SU-DHL-6 (cell line): ENCODE data around the gene NID2.

Experiments
- H2AFZ ChIP-seq: fragments of 200-600 bp; sonication (generic); 2 replicates; pipeline ENCODE4 v1.6.1; 2014; ENCODE audit warnings: low read depth, mild to moderate bottlenecking, moderate library complexity, mixed read lengths, antibody characterized with exemption, low read length; ENCODE audit not compliant: severe bottlenecking
- H3F3A ChIP-seq: fragments of 200-600 bp; shearing (Covaris generic); 2 replicates; pipeline ENCODE4 v1.6.0; 2016; ENCODE audit warnings: antibody characterized with exemption, mild to moderate bottlenecking; ENCODE audit not compliant: insufficient read depth
- H3K27ac ChIP-seq: fragments of 200-600 bp; sonication (generic); 2 replicates; pipeline ENCODE4 v1.5.1; 2016; ENCODE audit warnings: low read depth, mild to moderate bottlenecking, low read length, moderate library complexity, mixed read lengths
- H3K27me3 ChIP-seq: fragments of 200-600 bp; sonication (generic), shearing (Covaris generic); 2 replicates; pipeline ENCODE4 v1.6.0; 2014; ENCODE audit warnings: mild to moderate bottlenecking, low read length
- H3K36me3 ChIP-seq: fragments of 200-600 bp; sonication (generic); 2 replicates; pipeline ENCODE4 v1.6.1; 2014; ENCODE audit warnings: mild to moderate bottlenecking, low read length, mixed read lengths
- H3K4me2 ChIP-seq: fragments of 300-600, 200-600 bp; shearing (Covaris generic), sonication (generic); 2 replicates; pipeline ENCODE4 v1.6.0; 2014; ENCODE audit warnings: low read length, low read depth, mild to moderate bottlenecking; ENCODE audit not compliant: poor library complexity, severe bottlenecking
- H3K4me3 ChIP-seq: fragments of 200-600 bp; sonication (generic); 2 replicates; pipeline ENCODE4 v1.5.1; 2014; ENCODE audit warnings: antibody characterized with exemption, low read length, mild to moderate bottlenecking, mixed read lengths; ENCODE audit not compliant: insufficient read depth, poor library complexity, severe bottlenecking
- H3K79me2 ChIP-seq: fragments of 200-600 bp; sonication (generic); 2 replicates; pipeline ENCODE4 v1.6.1; 2014; ENCODE audit warnings: mild to moderate bottlenecking, low read length, moderate library complexity; ENCODE audit not compliant: insufficient read depth
- H3K9ac ChIP-seq: fragments of 200-600 bp; sonication (generic); 2 replicates; pipeline ENCODE4 v1.7.0; 2014; ENCODE audit warnings: mild to moderate bottlenecking, low read length
- H3K9me2 ChIP-seq: fragments of 200-600 bp; sonication (generic); replicated peaks from 2 replicates; pipeline ENCODE4 v1.6.1; 2014; ENCODE audit warnings: low read length; ENCODE audit not compliant: insufficient read depth
- H3K9me3 ChIP-seq: fragments of 200-600 bp; sonication (generic); 2 replicates; pipeline ENCODE4 v1.6.1; 2014; ENCODE audit warnings: low read length, mixed read lengths; ENCODE audit not compliant: insufficient read depth
- H4K20me1 ChIP-seq: fragments of 200-600 bp; sonication (generic); 2 replicates; pipeline ENCODE4 v1.6.1; 2014; ENCODE audit warnings: low read depth, mild to moderate bottlenecking, antibody characterized with exemption, low read length, moderate library complexity, mixed read lengths
- EZH2phosphoT487 ChIP-seq: fragments of 200-600 bp; sonication (generic), shearing (Covaris generic); conservative IDR thresholded peaks from 2 replicates; pipeline ENCODE4 v1.6.1; 2018; ENCODE audit warnings: mild to moderate bottlenecking, antibody characterized with exemption, low read length, moderate library complexity, mixed read lengths
- TF ChIP-seq, protein P1 (sequence below): fragments of 200-600 bp; sonication (generic); IDR thresholded peaks from one replicate; pipeline ENCODE4 v1.5.1; 2017; ENCODE audit warnings: antibody characterized with exemption, mild to moderate bottlenecking, low read length, moderate library complexity; ENCODE audit not compliant: insufficient read depth, poor library complexity, severe bottlenecking

NID2 gene

GRCh38 chr14:52007637-52008036 is 61.2 kb downstream of the NID2 start:
- H3K4me2 ChIP-seq, result no peak overlapping the region
- peaks cover 47% of the 10 kb centered on the region for H3K36me3 ChIP-seq
- H3K27ac ChIP-seq, result no peak overlapping the region

DNA sequence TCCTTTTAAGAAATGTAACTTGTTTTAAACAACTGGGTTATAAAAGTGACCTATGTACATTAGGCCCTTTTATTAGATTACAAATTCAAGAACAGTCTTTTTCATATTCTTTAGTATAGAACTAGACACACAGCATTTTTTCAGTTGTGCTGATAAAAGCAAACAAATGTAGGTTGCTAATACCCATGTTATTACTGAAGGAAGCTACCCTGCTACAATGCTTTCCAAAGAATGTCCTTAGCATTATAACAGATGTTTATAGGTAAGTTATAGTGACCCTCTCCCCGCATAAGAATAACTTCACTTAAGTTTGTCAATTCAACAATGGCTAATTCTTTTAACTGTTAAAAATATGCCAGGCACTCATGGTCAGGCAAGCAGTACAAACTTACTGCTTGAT is 61.6 kb downstream of the NID2 start:
- H3F3A ChIP-seq, result no peaks in the 10 kb centered on the region
- no peak overlapping the region for H2AFZ ChIP-seq
- TF ChIP-seq, protein P1, sequence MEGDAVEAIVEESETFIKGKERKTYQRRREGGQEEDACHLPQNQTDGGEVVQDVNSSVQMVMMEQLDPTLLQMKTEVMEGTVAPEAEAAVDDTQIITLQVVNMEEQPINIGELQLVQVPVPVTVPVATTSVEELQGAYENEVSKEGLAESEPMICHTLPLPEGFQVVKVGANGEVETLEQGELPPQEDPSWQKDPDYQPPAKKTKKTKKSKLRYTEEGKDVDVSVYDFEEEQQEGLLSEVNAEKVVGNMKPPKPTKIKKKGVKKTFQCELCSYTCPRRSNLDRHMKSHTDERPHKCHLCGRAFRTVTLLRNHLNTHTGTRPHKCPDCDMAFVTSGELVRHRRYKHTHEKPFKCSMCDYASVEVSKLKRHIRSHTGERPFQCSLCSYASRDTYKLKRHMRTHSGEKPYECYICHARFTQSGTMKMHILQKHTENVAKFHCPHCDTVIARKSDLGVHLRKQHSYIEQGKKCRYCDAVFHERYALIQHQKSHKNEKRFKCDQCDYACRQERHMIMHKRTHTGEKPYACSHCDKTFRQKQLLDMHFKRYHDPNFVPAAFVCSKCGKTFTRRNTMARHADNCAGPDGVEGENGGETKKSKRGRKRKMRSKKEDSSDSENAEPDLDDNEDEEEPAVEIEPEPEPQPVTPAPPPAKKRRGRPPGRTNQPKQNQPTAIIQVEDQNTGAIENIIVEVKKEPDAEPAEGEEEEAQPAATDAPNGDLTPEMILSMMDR, result no peak
- no peak for TF ChIP-seq EZH2phosphoT487
- no peak overlapping the region for H3K9ac ChIP-seq
- peaks cover 48% of the 10 kb centered on the region for H3K36me3 ChIP-seq
- no peaks in the 10 kb centered on the region for H3K79me2 ChIP-seq
- H4K20me1 ChIP-seq, result no peaks in the 10 kb centered on the region
- no peaks in the 10 kb centered on the region for H3K27me3 ChIP-seq
- no peak overlapping the region for H3K4me3 ChIP-seq
- no peak overlapping the region for H3K27ac ChIP-seq
- no peaks in the 10 kb centered on the region for H3K9me3 ChIP-seq
- no peak overlapping the region for H3K4me2 ChIP-seq
- H3K9me2 ChIP-seq, result no peaks in the 10 kb centered on the region

More at GRCh38 chr14:52007637-52008036, 61.2 kb downstream of the NID2 start:
- H3K79me2 ChIP-seq, result no peaks in the 10 kb centered on the region
- H3F3A ChIP-seq, result 0 out of 2 replicates have a peak, but pooled peaks cover under 1% of the 10 kb centered on the region
- no peaks in the 10 kb centered on the region for H3K27me3 ChIP-seq
- TF ChIP-seq, protein P1, result no peak
- no peak for TF ChIP-seq EZH2phosphoT487
- no peak overlapping the region for H3K4me3 ChIP-seq
- no peaks in the 10 kb centered on the region for H3K9me3 ChIP-seq
- H3K9me2 ChIP-seq, result no peaks in the 10 kb centered on the region
- no peak overlapping the region for H3K9ac ChIP-seq
- H4K20me1 ChIP-seq, result no peaks in the 10 kb centered on the region
- H2AFZ ChIP-seq, result no peak overlapping the region

GRCh38 chr14:52006361-52006760 is 62.5 kb downstream of the NID2 start:
- H3K36me3 ChIP-seq, result peaks cover 56% of the 10 kb centered on the region
- H3K27ac ChIP-seq, result no peak overlapping the region
- H3K4me2 ChIP-seq, result no peak overlapping the region
- no peaks in the 10 kb centered on the region for H3K27me3 ChIP-seq
- H3K9ac ChIP-seq, result no peak overlapping the region
- H3K9me3 ChIP-seq, result no peaks in the 10 kb centered on the region
- no peak overlapping the region for H2AFZ ChIP-seq
- H3K4me3 ChIP-seq, result no peak overlapping the region
- no peaks in the 10 kb centered on the region for H3K9me2 ChIP-seq
- H4K20me1 ChIP-seq, result no peaks in the 10 kb centered on the region
- no peaks in the 10 kb centered on the region for H3F3A ChIP-seq
- no peak for TF ChIP-seq EZH2phosphoT487
- TF ChIP-seq, protein P1, result no peak
- no peaks in the 10 kb centered on the region for H3K79me2 ChIP-seq

- no peak for TF ChIP-seq EZH2phosphoT487
- TF ChIP-seq, protein P1, result no peak
- H3K9me2 ChIP-seq, result no peaks in the 10 kb centered on the region
- peaks cover 63% of the 10 kb centered on the region for H3K36me3 ChIP-seq
- no peaks in the 10 kb centered on the region for H3K27me3 ChIP-seq
- no peak overlapping the region for H2AFZ ChIP-seq
- H3K4me2 ChIP-seq, result no peak overlapping the region
- H3K9me3 ChIP-seq, result no peaks in the 10 kb centered on the region
- H3K4me3 ChIP-seq, result no peak overlapping the region
- no peaks in the 10 kb centered on the region for H3K79me2 ChIP-seq
- H3K27ac ChIP-seq, result no peak overlapping the region
- H4K20me1 ChIP-seq, result no peaks in the 10 kb centered on the region
- no peaks in the 10 kb centered on the region for H3F3A ChIP-seq
- no peak overlapping the region for H3K9ac ChIP-seq
Observed at GRCh38 chr14:52005625-52006024, 63.2 kb downstream of the NID2 start.
